H4 (cell line): Measurements from ENCODE around the gene TUNAR. TPM values are rescaled to one million over a fixed set of nuclear protein-coding genes. Genes with fewer than 3 reads are reported as not detected.
A peak's percentile ranks its signal among the peaks of the same experiment; 100 is the strongest.
"Not testable (repeated sequence)": the region's sequence is repeated elsewhere in the genome, so short reads cannot be mapped to it uniquely, and the experiment has no call there.

ENCODE experiments used
- DNase-seq: peaks from one replicate; pipeline ENCODE4 v3.0.0-alpha.2; 2015; ENCODE audit warnings: low spot score
- total RNA-seq: library from RNA; depleted of rRNA; stranded (reverse); fragments of >200 nt; shearing (Covaris generic); gene quantifications from 2 replicates; pipeline ENCODE4 v1.2.3, GENCODE V29; 2014

The TUNAR gene
- total RNA-seq, 1 experiment from 2014 or later, result not detected

GRCh38 chr14:95918466-95918865 lies 41.8 kb downstream of the TUNAR start:
- DNase-seq, result peak; percentile 17

DNA sequence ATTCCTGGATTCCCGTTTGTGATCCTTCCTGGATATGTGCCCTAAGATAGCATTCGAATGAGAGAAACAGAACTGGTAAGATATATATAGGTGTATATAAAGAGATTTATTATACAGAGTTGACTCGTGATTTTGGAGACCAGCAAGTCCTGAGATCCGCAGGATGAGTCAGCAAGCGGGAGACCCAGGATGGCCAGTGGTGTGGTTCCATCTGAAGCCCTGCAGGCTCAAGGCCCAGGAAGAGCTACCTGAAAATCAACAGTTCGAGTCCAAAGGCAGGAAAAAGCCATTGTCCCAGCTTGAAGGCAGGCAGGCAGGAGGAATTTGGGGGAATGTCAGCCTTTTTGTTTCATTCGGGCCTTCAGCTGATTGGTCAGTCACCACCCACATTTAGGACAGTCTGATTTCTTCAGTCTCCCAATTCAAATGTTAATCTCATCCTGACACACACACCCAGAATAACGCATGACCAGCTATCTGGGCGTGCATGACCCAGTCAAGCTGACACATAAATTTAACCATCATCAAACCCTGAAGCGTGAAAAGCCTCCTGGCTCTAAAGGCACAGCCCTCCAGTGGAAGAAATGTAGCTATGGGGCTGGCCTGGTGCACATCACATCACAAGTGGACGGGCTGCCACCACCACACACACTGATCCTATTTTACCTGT lies 44.3 kb downstream of the TUNAR start:
- no peak for DNase-seq

DNA sequence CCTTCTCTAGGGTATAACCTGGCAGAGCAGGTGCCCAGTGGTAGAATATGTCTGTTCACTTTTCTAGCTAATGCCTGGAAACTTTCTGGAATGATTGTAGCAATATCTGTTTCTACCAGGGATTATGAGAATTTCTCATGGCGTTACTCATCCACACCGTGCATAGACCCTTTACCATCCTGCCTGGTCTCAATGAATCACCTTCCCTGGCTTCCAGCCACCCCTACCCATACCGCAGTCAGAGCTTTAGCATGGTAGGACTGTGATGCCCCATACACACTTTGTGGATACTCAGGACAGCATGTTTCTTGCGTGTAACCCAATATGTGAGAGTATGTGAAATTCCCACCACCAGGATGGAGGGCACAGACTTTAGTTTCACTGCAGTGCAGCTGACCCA lies 45.4 kb downstream of the TUNAR start:
- DNase-seq, result no peak

DNA sequence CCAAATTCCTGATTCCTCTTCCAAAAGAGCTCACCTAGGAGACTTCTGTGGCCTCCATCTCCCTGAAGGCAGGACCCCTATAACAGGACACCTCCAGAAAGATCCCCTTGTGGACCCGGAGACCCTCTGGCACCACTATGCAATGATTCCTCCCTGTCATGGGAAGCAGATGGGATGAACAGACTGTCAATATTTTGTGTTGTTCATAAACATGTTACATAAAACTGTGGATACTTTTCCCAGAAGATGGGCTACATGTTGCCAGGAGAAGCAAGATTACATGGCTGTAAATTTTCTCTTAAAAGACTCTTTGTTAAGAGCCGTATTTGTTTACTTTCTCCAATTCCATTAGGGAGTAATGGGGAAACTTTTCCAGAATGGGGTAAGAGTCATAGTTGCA lies 52.1 kb downstream of the TUNAR start:
- DNase-seq, result no peak

DNA sequence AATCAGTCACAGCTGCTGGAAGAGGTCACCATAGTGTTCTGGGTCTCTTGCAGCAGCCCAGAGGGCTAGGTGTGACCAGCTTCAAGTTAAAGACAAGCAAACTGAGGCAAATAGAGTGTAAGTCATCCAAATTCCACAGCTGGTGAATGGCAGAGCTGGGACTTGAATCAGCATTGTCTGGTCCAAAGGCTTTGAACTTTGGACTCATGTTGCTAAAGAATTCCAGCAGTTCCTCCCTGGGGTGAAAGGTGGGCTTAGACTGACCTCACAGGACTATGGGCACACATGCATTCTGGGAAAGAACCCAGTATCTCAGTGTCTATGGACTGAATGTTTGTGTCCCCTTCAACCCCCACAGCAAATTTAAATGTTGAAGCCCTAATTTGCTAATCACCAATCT lies 54.8 kb downstream of the TUNAR start:
- no peak for DNase-seq

DNA sequence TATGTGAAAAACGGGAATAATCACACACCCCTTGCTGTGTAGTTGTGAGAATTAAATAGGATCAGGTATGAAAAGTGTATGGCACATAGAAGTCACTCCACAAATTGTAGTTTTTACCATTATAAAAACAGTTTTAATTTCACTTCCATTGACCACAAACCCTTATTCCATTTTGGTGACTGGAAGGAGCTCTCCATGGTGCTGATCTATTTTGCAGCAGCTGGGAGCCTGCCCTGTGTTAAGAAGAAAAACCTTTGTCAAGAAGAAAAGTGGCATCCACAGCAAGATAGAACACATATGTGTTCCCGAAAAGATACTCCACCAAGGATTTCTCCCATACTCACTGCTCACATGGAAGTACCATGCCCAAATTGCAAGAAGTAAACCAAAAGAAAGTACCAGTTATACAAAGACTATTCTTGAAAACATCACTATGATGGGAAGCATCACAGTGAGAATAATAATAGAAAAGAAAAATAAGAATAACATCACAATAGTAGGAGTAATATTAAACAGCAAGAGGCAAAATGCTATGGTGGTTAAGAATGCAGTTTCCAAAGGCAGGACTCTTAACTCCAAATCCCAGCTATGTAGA lies 58.7 kb downstream of the TUNAR start:
- DNase-seq, result no peak

GRCh38 chr14:95936041-95936440 lies 59.4 kb downstream of the TUNAR start:
- no peak for DNase-seq

DNA sequence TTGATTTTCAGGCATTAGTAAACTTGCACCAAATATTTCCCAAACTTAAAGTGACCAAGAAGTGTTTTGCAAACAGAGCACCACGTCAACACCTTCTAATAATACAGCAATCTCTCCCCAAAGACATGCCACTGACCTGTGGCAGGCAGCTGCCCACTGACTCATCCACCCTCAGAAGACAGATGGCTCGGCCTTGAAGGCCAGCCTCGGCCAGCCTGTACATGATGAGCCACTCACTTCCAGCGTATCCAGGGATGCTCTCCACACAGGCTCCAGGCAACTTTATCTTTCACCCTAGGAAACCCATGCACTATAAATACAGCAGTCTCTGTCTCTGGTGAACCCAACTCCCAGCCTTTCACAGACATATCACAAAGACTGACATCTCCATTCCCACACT lies 62.7 kb downstream of the TUNAR start:
- DNase-seq, result no peak

- no peak for DNase-seq
Observed at GRCh38 chr14:95941897-95942296, 65.3 kb downstream of the TUNAR start.

- DNase-seq, result no peak
Observed at GRCh38 chr14:95943699-95944098, 67.1 kb downstream of the TUNAR start.

DNA sequence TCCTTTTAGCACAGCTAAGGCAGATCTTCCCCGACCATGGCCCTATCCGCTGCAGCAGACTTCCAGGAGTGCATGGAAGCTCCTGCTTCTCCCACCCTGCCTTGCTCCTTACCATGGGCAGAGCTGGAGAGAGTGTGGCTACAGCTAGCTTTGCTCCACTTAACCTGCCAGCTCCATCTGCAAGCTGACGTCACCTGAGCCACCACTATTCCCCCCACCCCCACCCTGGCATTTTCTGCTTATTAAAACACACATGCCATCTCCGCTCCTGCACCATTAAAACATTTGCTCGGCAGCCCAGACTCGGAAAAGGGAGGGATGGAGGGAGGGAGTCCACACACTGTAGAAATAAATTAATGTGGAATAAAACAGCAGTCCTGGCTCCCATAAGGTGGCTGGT lies 67.8 kb downstream of the TUNAR start:
- no peak for DNase-seq

GRCh38 chr14:95946867-95947266 lies 70.2 kb downstream of the TUNAR start:
- no peak for DNase-seq

- no peak for DNase-seq
Observed at GRCh38 chr14:95948558-95948981, 71.9 kb downstream of the TUNAR start.

GRCh38 chr14:95951359-95951758 lies 74.7 kb downstream of the TUNAR start:
- no peak for DNase-seq

- no peak for DNase-seq
Observed at GRCh38 chr14:95953111-95953724, 76.6 kb downstream of the TUNAR start.

DNA sequence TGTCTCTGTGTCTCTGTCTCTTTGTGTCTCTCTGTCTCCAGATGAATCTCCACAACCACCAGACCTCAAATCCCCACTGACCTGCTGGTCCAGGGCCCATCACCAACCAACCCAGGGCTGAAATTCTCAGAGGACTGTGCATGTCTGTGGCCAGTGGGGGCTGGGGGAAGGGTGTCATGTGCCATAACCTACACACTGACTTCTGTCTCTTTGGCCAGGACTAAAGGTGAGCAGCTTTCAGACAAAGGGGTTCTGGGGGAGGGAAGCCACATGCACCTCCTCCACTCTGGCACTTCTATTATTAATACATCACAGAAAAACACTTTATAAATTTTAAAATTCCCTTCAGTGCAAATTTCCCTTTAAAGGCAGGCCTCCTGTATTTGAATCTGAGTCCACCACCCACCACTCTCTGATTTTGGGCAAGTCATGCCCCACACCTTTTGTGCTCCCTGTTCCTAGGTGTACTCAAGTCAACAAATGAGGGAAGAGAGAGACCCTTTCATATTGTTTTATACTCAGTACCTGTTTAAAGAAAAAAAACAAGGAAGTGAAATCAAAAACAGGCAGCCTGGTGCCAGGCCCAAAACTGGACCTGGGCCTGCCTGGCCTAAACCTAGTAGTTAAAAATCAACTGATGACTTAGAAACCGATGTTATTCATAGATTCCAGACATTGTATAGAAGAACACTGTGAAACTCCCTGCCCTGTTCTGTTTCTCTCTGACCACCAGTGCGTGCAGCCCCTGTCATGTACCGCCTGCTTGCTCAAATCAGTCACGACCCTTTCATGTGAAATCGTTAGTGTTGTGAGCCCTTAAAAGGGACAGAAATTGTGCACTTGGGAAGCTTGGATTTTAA lies 80.2 kb downstream of the TUNAR start:
- DNase-seq, result no peak

DNA sequence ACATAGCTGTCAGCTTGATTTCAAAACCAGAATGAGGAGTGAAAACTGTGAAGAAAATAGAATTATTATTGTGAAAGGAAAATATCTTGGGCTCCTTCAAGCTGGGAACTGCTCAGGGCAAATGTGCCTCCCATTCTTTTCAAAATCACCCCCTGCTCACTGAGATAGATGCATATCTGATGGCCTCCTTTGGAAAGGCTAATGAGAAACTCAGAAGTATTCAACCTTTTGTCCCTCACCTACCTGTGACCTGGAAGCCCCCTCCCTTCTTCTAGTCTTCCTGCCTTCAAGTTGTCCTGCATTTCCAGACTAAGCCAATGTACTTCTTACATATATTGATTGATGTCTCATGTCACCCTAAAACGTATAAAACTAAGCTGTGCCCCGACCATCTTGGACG lies 81.5 kb downstream of the TUNAR start:
- no peak for DNase-seq

GRCh38 chr14:95959317-95959716 lies 82.7 kb downstream of the TUNAR start:
- DNase-seq, result no peak

- peak; percentile 17 for DNase-seq
Observed at GRCh38 chr14:95961481-95961880, 84.8 kb downstream of the TUNAR start.

- no peak for DNase-seq
Observed at GRCh38 chr14:95964901-95965300, 88.3 kb downstream of the TUNAR start.

DNA sequence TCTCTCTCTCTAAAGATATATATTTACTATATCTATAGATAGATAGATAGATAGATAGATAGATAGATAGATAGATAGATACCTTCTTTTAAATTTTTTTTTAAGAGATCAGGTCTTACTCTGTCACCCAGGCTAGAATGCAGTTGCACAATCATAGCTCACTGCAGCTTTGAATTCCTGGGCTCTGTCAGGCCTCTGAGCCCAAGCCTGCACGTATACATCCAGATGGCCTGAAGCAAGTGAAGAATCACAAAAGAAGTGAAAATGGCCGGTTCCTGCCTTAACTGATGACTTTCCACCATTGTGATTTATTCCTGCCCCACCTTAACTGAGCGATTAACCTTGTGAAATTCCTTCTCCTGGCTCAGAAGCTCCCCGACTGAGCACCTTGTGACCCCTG lies 91.4 kb downstream of the TUNAR start:
- not testable (repeated sequence) for DNase-seq
